BJ (cell line): ENCODE data around the gene FNDC1. TPM values are rescaled to one million over a fixed set of nuclear protein-coding genes. Genes with fewer than 3 reads are reported as not detected.

Experiments
- CTCF ChIA-PET: fragments of 350-600 bp; formaldehyde crosslinking; extraction: SDS; loops from one replicate; lab custom pipeline; 2021; ENCODE audit warnings: antibody characterized with exemption, inconsistent platforms; lab: Yijun Ruan, JAX
- POLR2A ChIA-PET: fragments of 300-600 bp; sonication (Branson Sonifier 250); formaldehyde crosslinking; extraction: SDS; loops from one replicate; lab custom pipeline; 2021; ENCODE audit warnings: antibody characterized with exemption; lab: Charles Lee
- DNase-seq: peaks from one replicate; pipeline ENCODE4 v3.0.0-alpha.2; 2011; ENCODE audit warnings: low read depth
- H3K27me3 ChIP-seq: 2 replicates; pipeline ENCODE4 v1.6.0; 2011; ENCODE audit warnings: low read length; ENCODE audit not compliant: control insufficient read depth, insufficient read depth
- H3K36me3 ChIP-seq: 2 replicates; pipeline ENCODE4 v1.5.1; 2011; ENCODE audit warnings: low read length; ENCODE audit not compliant: control insufficient read depth, insufficient read depth
- H3K4me3 ChIP-seq: 2 replicates; pipeline ENCODE4 v1.5.1; 2011; ENCODE audit warnings: low read depth, mild to moderate bottlenecking, control low read depth, low read length
- polyA plus RNA-seq: library from polyadenylated mRNA; depleted of rRNA; stranded (reverse); fragments of >200 nt; gene quantifications from 2 replicates; pipeline ENCODE4 v1.2.3, GENCODE V29; 2011
- TF ChIP-seq, protein P1 (sequence below): IDR thresholded peaks from 2 replicates; pipeline ENCODE4 v1.5.1; 2011; ENCODE audit warnings: low read depth, mild to moderate bottlenecking, control low read depth, inconsistent platforms, low read length, moderate library complexity; ENCODE audit not compliant: insufficient read depth

The FNDC1 gene
- polyA plus RNA-seq, 1 experiment: 0.10 TPM

DNA sequence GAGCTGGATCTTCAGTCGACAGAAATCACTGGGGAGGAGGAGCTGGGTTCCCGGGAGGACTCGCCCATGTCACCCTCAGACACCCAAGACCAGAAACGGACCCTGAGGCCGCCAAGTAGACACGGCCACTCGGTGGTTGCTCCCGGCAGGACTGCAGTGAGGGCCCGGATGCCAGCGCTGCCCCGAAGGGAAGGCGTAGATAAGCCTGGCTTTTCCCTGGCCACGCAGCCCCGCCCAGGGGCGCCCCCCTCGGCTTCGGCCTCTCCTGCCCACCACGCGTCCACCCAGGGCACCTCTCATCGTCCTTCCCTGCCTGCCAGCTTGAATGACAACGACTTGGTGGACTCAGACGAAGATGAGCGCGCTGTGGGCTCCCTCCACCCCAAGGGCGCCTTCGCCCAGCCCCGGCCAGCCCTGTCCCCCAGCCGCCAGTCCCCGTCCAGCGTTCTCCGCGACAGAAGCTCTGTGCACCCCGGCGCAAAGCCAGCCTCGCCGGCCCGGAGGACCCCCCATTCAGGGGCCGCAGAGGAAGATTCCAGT, 63.0 kb downstream of the FNDC1 start:
- DNase-seq: no peak
- POLR2A ChIA-PET: no interaction called here
- CTCF ChIA-PET: interaction anchor here (1.7 kb wide), 1 partner anchor 20 kb away, joined by 5 read pairs; no protein-coding TSS in a partner anchor
- H3K36me3 ChIP-seq: no peaks in the 10 kb centered on the region
- H3K27me3 ChIP-seq: peaks cover 2% of the 10 kb centered on the region
- TF ChIP-seq, protein P1, sequence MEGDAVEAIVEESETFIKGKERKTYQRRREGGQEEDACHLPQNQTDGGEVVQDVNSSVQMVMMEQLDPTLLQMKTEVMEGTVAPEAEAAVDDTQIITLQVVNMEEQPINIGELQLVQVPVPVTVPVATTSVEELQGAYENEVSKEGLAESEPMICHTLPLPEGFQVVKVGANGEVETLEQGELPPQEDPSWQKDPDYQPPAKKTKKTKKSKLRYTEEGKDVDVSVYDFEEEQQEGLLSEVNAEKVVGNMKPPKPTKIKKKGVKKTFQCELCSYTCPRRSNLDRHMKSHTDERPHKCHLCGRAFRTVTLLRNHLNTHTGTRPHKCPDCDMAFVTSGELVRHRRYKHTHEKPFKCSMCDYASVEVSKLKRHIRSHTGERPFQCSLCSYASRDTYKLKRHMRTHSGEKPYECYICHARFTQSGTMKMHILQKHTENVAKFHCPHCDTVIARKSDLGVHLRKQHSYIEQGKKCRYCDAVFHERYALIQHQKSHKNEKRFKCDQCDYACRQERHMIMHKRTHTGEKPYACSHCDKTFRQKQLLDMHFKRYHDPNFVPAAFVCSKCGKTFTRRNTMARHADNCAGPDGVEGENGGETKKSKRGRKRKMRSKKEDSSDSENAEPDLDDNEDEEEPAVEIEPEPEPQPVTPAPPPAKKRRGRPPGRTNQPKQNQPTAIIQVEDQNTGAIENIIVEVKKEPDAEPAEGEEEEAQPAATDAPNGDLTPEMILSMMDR: no peak
- no peak overlapping the region for H3K4me3 ChIP-seq

GRCh38 chr6:159232751-159233150, 63.6 kb downstream of the FNDC1 start:
- Histone ChIP-seq H3K4me3 (no peak overlapping the region), H3K36me3 (no peaks in the 10 kb centered on the region), H3K27me3 (peaks cover 2% of the 10 kb centered on the region)
- ChIA-PET POLR2A (no interaction called here), CTCF (no interaction called here)
- TF ChIP-seq, protein P1: no peak
- no peak for DNase-seq

- H3K4me3 ChIP-seq: no peak overlapping the region
- ChIA-PET POLR2A (no interaction called here), CTCF (no interaction called here)
- no peak for DNase-seq
- peaks cover 2% of the 10 kb centered on the region for H3K27me3 ChIP-seq
- TF ChIP-seq, protein P1: no peak
- no peaks in the 10 kb centered on the region for H3K36me3 ChIP-seq
Observed at GRCh38 chr6:159233365-159234101, 64.3 kb downstream of the FNDC1 start.

- DNase-seq: no peak
- ChIA-PET POLR2A (no interaction called here), CTCF (no interaction called here)
- TF ChIP-seq, protein P1: no peak
- no peak overlapping the region for H3K4me3 ChIP-seq
- H3K36me3 ChIP-seq: no peaks in the 10 kb centered on the region
- H3K27me3 ChIP-seq: peaks cover 2% of the 10 kb centered on the region
Observed at GRCh38 chr6:159234102-159234553, 64.9 kb downstream of the FNDC1 start.

GRCh38 chr6:159238920-159239558, 69.8 kb downstream of the FNDC1 start:
- ChIA-PET CTCF (interaction anchor here (0.8 to 2.1 kb wide), 4 partner anchors 11 to 64 kb away, joined by 3 to 8 read pairs (median 4); no protein-coding TSS in a partner anchor), POLR2A (no interaction called here)
- Histone ChIP-seq H3K4me3 (no peak overlapping the region), H3K36me3 (no peaks in the 10 kb centered on the region), H3K27me3 (peaks cover 2% of the 10 kb centered on the region)
- no peak for DNase-seq
- TF ChIP-seq, protein P1: no peak
